HL-60 (cell line): ENCODE measurements around the gene GRB7.

ENCODE experiments used
- DNase-seq, 2 experiments: peaks; one replicate each; pipeline ENCODE4 v3.0.0-alpha.2; 2010 to 2020; ENCODE audit warnings: low read depth in 1 of 2, low spot score in 1 of 2
- H3K27ac ChIP-seq: fragments of 250-450 bp; sonication (Bioruptor Pico); replicated peaks from 2 replicates; pipeline ENCODE4 v1.5.1; 2020; ENCODE audit warnings: mild to moderate bottlenecking, moderate library complexity
- H3K27me3 ChIP-seq: fragments of 250-450 bp; sonication (Bioruptor Pico); 2 replicates; pipeline ENCODE4 v1.5.1; 2021; ENCODE audit warnings: mild to moderate bottlenecking, moderate library complexity; ENCODE audit not compliant: insufficient read depth, poor library complexity, severe bottlenecking
- H3K4me3 ChIP-seq: replicated peaks from 2 replicates; pipeline ENCODE4 v1.5.1; 2011; ENCODE audit warnings: mild to moderate bottlenecking, control low read depth, low read length; ENCODE audit not compliant: insufficient read depth
- GABPA ChIP-seq: IDR thresholded peaks from 2 replicates; pipeline ENCODE4 v1.6.1; 2012; ENCODE audit warnings: low read depth
- POLR2AphosphoS5 ChIP-seq: IDR thresholded peaks from 2 replicates; pipeline ENCODE4 v1.6.1; 2012; ENCODE audit warnings: low read depth
- SPI1 ChIP-seq: IDR thresholded peaks from 2 replicates; pipeline ENCODE4 v1.6.1; 2012; ENCODE audit warnings: low read depth, mild to moderate bottlenecking, borderline replicate concordance
- TF ChIP-seq, protein P1 (sequence below): IDR thresholded peaks from one replicate; pipeline ENCODE4 v1.5.1; 2011; ENCODE audit warnings: low read length, control low read depth, inconsistent platforms; ENCODE audit not compliant: insufficient read depth
- TF ChIP-seq, protein P2 (sequence below): IDR thresholded peaks from 2 replicates; pipeline ENCODE4 v1.6.1; 2012; ENCODE audit warnings: low read depth; ENCODE audit not compliant: insufficient replicate concordance

GRB7 gene

GRCh38 chr17:39757176-39757662 lies 19.5 kb downstream of the GRB7 start:
- Histone ChIP-seq H3K27ac (no peak overlapping the region), H3K4me3 (no peak overlapping the region), H3K27me3 (no peaks in the 10 kb centered on the region)
- no peak for DNase-seq
- TF ChIP-seq, protein P1, sequence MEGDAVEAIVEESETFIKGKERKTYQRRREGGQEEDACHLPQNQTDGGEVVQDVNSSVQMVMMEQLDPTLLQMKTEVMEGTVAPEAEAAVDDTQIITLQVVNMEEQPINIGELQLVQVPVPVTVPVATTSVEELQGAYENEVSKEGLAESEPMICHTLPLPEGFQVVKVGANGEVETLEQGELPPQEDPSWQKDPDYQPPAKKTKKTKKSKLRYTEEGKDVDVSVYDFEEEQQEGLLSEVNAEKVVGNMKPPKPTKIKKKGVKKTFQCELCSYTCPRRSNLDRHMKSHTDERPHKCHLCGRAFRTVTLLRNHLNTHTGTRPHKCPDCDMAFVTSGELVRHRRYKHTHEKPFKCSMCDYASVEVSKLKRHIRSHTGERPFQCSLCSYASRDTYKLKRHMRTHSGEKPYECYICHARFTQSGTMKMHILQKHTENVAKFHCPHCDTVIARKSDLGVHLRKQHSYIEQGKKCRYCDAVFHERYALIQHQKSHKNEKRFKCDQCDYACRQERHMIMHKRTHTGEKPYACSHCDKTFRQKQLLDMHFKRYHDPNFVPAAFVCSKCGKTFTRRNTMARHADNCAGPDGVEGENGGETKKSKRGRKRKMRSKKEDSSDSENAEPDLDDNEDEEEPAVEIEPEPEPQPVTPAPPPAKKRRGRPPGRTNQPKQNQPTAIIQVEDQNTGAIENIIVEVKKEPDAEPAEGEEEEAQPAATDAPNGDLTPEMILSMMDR, result no peak
- no peak for TF ChIP-seq POLR2AphosphoS5
- no peak for TF ChIP-seq SPI1
- no peak for TF ChIP-seq GABPA
- TF ChIP-seq, protein P2, sequence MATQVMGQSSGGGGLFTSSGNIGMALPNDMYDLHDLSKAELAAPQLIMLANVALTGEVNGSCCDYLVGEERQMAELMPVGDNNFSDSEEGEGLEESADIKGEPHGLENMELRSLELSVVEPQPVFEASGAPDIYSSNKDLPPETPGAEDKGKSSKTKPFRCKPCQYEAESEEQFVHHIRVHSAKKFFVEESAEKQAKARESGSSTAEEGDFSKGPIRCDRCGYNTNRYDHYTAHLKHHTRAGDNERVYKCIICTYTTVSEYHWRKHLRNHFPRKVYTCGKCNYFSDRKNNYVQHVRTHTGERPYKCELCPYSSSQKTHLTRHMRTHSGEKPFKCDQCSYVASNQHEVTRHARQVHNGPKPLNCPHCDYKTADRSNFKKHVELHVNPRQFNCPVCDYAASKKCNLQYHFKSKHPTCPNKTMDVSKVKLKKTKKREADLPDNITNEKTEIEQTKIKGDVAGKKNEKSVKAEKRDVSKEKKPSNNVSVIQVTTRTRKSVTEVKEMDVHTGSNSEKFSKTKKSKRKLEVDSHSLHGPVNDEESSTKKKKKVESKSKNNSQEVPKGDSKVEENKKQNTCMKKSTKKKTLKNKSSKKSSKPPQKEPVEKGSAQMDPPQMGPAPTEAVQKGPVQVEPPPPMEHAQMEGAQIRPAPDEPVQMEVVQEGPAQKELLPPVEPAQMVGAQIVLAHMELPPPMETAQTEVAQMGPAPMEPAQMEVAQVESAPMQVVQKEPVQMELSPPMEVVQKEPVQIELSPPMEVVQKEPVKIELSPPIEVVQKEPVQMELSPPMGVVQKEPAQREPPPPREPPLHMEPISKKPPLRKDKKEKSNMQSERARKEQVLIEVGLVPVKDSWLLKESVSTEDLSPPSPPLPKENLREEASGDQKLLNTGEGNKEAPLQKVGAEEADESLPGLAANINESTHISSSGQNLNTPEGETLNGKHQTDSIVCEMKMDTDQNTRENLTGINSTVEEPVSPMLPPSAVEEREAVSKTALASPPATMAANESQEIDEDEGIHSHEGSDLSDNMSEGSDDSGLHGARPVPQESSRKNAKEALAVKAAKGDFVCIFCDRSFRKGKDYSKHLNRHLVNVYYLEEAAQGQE, result no peak

DNA sequence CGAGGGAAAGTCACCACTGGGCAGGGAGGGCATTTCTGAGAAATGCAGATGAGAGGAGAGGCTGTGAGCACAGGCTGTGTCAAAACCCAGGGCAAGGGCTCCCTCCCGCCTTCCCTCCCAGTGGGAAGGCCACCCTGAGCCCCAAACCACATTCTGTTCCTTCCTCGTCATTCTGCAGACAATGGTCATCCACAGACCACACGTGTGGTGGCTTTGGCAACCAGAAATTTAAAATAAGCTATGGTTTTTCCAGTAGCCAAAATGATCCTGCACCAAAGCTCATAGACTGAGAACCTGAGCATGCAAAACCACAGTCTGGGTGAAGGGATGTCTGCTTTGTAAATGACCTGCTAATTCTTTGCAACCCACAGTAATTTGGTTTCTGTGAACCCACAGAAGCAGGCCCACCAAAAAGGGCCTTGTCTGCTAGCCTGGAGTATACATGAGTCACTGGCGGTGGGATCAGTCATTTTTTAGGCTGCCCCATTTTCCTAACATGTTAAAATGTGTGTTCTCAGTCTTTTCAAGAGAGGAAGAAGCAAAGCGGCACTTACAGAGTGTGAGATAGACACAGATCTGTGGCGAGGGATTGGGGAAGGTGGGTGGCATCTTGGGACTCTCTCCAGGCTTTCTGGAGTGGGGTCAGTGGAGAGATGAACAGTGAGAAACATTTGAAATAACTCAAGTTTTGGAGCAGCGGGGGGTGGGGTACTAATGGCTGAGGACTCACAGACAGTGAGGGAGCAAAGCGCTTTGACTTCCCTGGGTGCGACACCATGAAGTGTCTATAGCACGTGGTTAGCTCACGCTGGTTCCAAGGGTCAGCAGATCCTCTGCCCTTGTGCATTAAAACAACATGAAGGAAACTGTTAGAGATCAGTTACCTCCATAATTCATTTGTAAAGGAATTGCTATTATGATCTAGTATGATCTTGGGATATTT lies 20.5 kb downstream of the GRB7 start:
- Histone ChIP-seq H3K27ac (no peak overlapping the region), H3K27me3 (no peaks in the 10 kb centered on the region), H3K4me3 (no peak overlapping the region)
- DNase-seq, result peak in 1 of 2 experiments; percentile 31
- TF ChIP-seq, protein P2, result no peak
- TF ChIP-seq, protein P1, result no peak
- TF ChIP-seq GABPA (no peak), SPI1 (no peak), POLR2AphosphoS5 (peak; percentile 55; the same call in 1 of the 2 replicates)

DNA sequence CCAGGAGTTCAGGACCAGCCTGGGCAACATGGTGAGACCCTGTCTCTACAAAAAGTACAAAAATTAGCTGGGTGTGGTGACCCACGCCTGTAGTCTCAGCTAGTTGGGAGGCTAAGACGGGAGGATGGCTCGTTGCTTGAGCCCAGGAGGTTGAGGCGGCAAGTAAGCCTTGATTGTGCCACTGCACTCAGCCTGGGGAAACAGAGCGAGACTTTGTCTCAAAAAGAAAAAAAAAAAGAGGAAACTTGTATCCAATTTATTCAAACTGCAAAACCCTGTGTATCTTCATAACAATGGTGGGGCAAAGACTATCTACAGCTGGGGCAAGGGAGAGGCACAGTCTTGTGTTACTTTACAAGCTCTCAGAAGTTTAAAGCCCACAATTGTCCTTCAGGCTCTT lies 21.5 kb downstream of the GRB7 start:
- no peaks in the 10 kb centered on the region for H3K27me3 ChIP-seq
- no peak overlapping the region for H3K4me3 ChIP-seq
- H3K27ac ChIP-seq, result no peak overlapping the region
- TF ChIP-seq POLR2AphosphoS5, result no peak
- DNase-seq, result no peak

DNA sequence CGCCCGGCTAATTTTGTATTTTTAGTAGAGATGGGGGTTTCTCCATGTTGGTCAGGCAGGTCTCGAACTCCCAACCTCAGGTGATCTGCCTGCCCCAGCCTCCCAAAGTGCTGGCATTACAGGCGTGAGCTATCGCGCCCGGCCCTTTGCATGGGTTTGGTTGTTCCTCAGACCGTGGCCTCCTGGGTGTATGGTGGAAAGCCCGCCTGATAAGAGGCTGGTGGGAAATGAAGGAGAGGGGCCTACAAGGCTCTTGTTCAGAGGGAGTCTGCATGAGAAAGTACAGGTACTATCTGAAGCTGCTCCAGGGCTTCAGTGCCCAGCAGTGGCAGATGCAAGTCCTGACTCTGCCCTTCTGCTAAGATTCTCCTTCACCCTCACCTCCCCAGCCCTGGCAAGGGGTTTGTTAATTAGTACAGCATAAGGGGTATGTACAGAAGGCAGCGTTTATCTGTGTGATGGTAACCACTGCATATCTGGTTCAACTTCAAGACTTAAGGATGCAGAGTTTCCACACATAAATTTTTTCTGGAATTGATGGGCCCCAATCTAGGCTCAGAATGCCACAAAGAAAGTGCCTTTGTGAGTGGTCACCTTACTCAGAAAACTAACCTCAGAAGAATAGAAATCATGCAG lies 24.2 kb downstream of the GRB7 start:
- H3K27ac ChIP-seq, result no peak overlapping the region
- H3K4me3 ChIP-seq, result no peak overlapping the region
- DNase-seq, result no peak
- TF ChIP-seq GABPA, result no peak
- TF ChIP-seq POLR2AphosphoS5, result no peak
- TF ChIP-seq, protein P2, result no peak
- TF ChIP-seq, protein P1, result no peak
- H3K27me3 ChIP-seq, result no peaks in the 10 kb centered on the region
